HG03469 (cell line): Measurements from ENCODE around the gene TEFM.
"Not testable (repeated sequence)": the region's sequence is repeated elsewhere in the genome, so short reads cannot be mapped to it uniquely, and the experiment has no call there.

Experiments
- ATAC-seq: cut with Tn5 transposase; IDR thresholded peaks from one replicate; pipeline ENCODE4 v1.9.1; 2021; ENCODE audit warnings: mild to moderate bottlenecking, moderate library complexity, moderate number of reproducible peaks; ENCODE audit not compliant: unreplicated experiment

The TEFM gene

DNA sequence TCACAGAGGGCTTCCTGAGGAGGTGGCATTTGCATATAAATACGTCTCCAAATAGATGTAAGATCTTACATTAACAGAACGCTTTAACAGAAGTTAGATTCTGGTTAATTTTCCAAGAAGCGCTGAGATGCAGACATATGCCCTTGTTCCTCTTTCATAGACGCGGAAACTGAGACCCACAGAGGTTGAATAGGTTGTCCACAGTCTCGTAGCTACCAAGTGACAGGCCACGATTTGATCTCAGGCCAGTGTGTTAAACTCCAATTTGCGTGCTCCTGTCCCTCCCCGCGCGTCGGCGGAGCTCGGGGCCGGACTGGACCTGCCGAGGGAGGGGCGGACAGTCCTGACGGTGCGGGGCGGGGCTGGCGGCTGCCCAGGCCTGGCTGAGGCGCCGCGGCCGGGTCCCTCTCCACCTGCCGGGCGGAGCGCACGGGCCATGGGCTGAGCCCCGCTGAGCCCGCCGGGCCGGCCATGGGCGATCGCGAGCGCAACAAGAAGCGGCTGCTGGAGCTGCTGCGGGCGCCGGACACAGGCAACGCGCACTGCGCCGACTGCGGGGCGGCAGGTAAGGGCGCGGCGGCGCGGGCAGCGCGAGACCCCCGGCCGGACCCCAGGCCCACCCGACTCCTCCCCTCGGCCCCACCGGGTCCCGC is 15.6 kb upstream of the TEFM start, which contains the start of gene ADAP2:
Gene ADAP2 (plus strand): TSS at position 402 of the 653 bp plus-strand sequence. CDS start 70 bp downstream, at position 472.
- ATAC-seq = no peak

DNA sequence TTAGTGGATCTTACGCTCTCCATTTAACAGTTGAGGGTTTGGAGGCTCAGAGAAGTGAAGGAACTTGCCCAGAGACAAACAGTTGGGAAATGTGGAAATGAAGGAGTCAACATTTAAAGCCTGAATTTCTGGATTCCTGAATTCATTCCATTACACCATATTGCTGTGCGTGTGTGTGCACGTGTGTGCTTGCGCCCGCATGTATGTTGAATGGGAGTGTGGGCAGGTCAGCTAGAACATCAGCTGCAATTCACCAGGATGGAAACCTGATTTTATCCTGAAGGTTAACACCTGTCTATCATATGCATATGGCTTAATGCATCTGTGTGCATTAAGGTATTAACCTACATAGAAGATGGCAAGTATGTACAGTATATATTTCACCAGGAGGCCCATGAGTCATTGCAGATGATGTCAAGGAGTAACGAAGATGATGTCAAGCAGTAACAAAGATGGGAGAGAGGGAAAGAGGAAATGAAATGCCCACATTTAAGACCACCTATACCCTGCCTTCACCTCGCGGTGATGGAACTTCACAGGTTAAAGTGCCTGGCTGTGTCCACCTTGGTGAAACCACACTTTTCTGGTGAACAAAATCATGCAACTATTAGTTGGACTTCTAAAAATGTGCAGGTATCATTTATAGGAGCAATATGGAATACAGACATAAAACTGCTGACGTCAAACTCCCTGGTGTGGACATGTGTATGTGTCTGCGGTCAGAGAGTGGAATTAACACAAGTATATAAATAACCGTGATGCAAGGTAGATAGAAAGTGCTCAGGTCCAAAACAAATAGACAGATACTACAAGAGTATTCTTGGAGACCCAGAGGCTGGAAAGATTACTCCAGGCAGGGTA is 14.9 kb upstream of the TEFM start:
- ATAC-seq = no peak

DNA sequence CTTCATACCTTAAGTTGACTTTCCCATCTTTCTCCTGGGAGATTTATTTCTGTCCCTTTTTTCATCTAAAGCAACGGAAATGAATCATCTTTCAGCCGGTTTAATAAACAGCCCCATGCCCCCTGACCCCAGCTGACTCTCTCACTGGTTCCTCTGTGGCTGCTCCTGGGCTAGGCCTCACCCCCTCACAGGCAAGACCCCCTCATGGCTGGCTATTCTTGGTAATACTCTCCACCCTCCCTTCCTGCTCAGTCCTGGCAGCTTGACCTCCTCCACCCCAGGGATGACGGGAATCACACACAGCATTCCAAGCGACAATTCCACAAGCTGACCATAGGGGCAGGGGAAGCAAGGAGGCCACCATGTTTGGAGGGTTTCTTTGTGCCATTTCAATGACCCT is 14.2 kb upstream of the TEFM start:
- ATAC-seq = no peak

DNA sequence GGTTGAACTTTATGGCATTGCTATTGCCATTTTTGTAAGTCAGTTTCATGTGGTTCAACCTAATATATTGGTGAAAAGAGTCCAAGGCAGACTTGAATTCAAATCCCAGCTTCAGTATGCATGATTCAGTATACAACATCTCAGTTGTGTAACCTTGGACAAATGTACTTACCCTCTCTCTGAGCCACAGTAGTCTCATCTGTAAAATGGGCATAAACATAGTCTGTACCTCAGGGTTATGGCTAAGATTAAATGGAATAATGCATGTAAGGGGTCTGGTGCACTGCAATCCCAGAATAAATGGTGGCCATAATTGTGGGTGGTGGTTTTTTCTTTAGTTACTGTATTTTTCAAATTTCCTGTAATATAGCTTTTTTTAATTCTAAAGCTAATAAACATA is 11.0 kb upstream of the TEFM start:
- ATAC-seq = no peak

DNA sequence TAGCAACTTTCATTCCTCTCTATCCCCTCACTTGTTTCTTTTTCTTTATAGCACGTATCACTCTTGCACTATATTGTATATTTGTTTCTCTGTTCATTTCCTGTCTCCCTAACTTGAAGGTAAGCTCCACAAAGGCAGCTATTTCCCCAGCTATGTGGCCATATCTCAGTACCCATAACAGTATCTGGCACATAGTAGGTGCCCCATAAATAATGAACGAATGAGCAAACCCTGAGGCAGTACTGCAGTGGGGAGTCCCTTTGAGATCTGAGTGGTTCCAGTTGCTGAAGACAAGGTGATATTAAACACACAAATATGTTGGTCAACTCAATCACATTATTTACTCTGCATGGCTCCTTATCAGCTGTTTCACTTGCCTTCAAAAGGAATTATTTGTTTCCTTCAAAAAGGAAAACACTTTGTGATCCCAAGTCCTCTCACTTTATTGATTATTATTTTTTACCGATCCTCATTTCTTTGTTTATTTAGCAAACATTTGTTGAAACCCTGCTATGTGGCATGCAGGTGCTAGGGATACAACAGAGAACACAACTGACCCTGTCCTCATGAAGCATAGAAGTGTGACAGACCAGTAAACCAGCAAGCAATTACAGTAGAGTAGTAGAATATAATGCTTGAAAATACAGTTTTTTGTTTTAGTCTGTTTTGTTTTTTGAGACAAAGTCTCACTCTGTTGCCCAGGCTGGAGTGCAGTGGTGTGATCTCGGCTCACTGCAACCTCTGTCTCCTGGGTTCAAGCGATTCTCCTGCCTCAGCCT is 10.0 kb upstream of the TEFM start:
- ATAC-seq = no peak

DNA sequence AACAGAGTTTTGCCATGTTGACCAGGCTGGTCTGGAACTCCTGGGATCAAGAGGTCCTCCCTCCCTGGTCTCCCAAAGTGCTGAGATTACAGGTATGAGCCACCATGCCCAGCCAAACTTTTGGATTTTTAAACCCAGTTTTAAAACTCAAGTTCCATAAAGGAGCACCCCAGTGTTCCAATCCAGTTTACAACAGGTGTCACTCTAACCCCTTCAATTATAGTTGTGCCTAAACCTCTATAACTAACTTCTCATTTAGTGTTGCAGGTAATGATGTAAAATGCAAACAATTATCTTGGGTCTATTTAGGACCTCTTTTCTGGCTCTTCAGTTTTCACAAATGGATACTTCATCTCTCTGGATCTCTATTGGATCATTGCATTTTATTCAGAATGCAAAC is 7.9 kb upstream of the TEFM start:
- no peak for ATAC-seq

DNA sequence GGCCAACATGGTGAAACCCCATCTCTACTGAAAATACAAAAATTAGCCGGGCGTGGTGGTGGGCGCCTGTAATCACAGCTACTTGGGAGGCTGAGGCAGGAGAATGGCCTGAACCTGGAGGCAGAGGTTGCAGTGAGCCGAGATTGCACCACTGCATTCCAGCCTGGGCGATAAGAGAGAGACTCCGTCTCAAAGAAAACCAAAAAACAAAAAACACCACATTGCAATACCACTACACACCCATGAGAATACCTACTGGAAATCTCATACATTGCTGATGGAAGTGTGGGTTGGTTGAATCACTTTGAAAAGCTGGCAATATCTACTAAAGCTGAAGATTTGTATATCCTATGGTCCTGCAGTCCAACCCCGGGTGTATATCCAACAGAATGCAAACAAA is 4.1 kb upstream of the TEFM start:
- not testable (repeated sequence) for ATAC-seq

DNA sequence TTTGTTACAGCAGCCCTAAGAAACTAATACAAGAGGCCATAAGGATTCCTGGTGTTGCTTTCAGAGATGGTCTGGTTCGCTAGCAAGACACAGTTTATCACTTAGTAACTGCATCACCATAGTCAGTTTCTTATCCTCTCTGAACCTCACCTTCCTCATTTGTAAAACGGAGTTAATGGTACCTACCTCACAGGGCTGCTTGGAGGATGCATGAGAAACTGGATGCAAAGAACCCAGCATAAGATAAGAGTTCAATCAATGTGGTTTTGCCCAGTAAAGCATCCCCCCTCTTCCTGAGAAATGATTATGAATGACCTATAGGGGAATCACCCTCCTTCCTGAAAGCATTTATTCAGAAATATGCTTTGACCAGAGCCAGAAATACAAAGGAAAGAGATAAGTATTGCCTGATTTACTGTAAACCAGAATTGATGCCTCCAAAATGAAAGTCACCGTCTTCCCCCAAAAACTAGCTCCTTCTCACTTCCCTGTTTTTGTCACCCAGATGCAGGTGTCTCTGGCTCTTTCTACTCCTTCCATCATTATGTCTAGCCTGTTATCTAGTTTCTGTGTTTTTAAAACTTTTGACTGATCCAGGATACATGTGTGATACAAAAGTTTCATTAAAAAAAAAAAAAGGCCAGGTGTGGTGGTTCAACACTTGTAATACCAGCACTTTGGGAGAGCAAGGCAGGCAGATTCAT is 2.8 kb upstream of the TEFM start:
- no peak for ATAC-seq

DNA sequence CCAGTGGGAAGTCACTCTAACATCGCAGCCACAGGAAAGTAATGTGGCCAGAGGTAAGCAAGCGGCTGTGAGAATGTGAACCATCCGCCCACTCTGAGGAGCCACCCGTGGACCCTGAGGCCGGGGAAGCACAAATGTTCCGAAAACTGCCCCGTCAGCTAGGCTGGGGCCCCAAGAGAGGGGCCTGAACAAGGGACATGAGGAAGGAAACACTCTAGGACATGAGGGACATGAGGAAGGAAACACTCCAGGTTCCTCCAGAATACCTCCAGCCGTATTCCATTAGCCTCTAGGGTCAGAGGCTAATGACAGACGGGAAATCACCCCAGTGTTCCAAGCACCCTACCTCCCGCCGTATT is 317 bp downstream of the TEFM start:
- no peak for ATAC-seq

DNA sequence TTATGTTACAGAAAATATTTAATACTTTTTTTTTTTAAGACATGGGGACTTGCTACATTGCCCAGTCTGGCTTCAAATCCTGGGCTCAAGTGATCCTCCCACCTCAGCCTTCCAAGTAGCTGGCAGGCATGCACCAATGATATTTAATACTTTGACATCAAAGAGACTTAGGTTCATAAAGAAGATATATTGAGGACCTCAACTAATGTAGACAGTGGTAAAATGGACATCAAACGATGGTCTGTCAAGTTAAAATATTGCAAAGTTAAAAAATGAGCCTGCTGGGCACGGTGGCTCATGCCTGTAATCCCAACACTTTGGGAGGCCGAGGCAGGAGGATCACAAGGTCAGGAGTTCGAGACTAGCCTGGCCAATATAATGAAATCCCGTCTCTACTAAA is 8.7 kb downstream of the TEFM start:
- ATAC-seq = no peak

DNA sequence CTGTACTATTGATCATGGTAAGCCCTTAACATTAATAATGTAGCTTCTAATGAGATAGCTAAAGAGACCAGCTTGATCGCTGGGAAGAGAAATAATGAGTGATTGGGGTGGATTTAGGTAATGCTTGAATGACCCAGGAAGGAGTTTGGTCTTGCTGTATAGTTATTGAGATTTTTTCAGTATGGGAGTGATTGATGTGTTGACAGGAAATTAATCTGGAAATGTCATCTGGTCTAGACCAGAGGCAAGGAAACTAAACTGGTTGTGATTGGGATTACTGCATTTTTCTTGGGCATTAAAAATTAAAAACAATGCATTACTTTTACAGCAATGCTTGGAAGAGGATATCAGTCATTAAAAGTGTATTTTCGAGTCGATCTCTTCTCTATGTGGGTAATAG is 11.8 kb downstream of the TEFM start:
- no peak for ATAC-seq

DNA sequence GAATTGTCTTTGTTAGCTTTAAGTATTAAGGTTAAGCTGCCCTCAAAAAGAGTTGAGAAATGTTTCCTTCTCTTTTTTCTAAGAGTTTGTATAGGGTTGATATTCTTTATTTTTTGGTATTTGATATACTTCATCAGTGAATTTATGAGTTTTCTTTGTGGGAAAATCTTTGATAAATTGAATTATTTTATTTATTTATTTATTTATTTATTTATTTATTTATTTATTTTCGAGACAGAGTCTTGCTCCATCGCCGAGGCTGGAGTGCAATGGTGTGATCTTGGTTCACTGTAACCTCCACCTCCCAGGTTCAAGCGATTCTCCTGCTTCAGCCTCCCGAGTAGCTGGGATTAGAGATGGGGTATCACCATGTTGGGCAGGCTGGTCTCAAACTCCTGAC is 19.9 kb downstream of the TEFM start:
- ATAC-seq = no peak

DNA sequence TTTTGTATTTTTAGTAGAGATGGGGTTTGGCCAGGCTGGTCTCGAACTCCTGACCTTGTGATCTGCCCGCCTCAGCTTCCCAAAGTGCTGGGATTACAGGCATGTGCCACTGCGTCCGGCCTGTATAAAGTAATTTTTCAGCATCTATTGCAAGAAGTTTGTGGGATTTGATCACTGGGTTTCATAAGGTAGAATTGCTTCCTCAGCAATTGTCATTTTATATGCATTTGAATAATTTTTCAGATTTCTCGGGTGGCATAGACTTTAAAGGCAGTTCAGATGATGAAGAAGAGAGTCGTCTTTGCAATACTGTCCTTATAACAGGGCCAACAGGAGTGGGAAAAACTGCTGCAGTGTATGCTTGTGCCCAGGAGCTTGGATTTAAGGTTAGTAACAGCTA is 37.0 kb downstream of the TEFM start:
- no peak for ATAC-seq

DNA sequence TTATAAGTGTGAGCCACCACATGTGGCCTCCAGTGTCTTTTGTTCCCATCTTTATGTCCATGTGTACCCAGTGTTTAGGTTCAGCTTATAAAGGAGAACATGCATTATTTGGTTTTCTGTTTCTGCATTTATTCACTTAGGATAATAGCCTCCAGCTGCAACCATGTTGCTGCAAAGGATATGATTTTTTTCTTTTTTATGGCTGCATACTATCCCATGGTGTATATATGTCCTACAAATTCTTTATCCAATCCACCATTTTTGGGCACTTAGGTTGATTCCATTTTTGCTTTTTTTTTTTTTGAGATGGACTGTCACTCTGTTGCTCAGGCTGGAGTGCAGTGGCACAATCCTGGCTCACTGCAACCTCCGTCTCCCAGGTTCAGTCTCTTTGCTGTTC is 41.4 kb downstream of the TEFM start:
- no peak for ATAC-seq

DNA sequence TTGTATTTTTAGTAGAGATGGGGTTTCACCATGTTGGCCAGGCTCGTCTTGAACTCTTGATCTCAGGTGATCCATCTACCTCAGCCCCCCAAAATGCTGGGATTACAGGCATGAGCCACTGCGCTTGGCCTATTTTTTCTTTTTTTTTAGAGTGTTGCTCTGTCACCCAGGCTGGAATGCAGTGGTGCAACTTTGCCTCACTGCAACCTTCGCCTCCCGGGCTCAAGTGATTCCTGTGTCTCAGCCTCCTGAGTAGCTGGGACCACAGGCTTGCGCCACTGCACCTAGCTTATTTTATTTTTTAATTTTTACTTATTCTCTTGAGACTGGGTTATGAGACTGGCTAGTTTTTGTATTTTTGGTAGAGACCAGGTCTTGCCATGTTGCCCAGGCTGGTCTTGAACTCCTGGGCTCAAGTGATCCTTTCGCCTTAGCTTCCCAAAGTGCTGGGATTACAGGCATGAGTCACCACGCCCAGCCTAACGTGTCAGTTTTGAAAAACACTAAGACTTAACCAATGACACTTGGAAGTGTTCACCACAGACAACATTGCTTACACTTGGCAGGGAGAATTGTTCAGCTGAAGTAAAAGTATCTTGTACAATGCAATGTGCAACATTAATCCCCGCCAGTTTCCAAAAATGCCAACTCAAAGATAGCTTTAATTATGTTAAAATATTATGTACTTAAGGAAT is 47.3 kb downstream of the TEFM start:
- ATAC-seq = no peak

DNA sequence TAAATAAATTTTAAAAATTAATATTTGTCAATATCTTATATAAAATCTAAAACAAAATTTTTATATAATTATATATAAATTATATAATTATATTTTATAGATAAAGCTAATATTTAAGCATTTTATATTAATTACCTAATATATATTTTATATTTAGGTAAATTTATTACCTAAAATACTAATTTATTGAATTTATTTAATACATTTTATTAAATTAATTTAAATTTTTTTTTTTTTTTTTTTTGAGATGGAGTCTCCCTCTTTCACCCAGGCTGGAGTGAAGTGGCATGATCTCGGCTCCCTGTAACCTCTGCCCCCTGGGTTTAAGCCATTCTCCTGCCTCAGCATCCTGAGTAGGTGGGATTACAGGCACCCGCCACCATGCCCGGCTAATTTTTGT is 51.9 kb downstream of the TEFM start:
- no peak for ATAC-seq
